Mesothelial cell of epicardium (in vitro differentiated cells): ENCODE results near the gene COL15A1. TPM values are rescaled to one million over a fixed set of nuclear protein-coding genes. Genes with fewer than 3 reads are reported as not detected.

ENCODE experiments used
- DNase-seq, 2 experiments: peaks; one replicate each; pipeline ENCODE4 v3.0.0; 2021; ENCODE audit warnings: low spot score in 2 of 2; ENCODE audit not compliant: unreplicated experiment in 2 of 2
- H3K27ac Mint-ChIP-seq: 2 replicates; pipeline ENCODE4 v1.8.0; 2021; ENCODE audit warnings: mixed read lengths
- H3K27me3 Mint-ChIP-seq: 2 replicates; pipeline ENCODE4 v1.8.0; 2021; ENCODE audit warnings: low read depth, mixed read lengths
- H3K36me3 Mint-ChIP-seq: 2 replicates; pipeline ENCODE4 v1.8.0; 2021; ENCODE audit warnings: mixed read lengths
- H3K4me1 Mint-ChIP-seq: 2 replicates; pipeline ENCODE4 v1.8.0; 2021; ENCODE audit warnings: mixed read lengths
- H3K4me3 Mint-ChIP-seq: 2 replicates; pipeline ENCODE4 v1.8.0; 2021; ENCODE audit warnings: mild to moderate bottlenecking, moderate library complexity, mixed read lengths
- H3K9me3 Mint-ChIP-seq: 2 replicates; pipeline ENCODE4 v1.8.0; 2021; ENCODE audit warnings: mixed read lengths
- CTCF ChIP-seq: fragments of 200-600 bp; sonication (generic); IDR thresholded peaks from one replicate; pipeline ENCODE4 v1.5.0; 2021; ENCODE audit warnings: antibody characterized with exemption; ENCODE audit not compliant: unreplicated experiment
- total RNA-seq: library from RNA; stranded (reverse); gene quantifications from 3 replicates; pipeline ENCODE4 v1.2.1, GENCODE V29; 2021

Gene COL15A1
- total RNA-seq, 1 donor from 2014 or later = 50.1 TPM

GRCh38 chr9:99073985-99074901 lies 130.5 kb downstream of the COL15A1 start:
- Mint-ChIP-seq H3K4me1 (peaks cover 6% of the 10 kb centered on the region), H3K9me3 (no peaks in the 10 kb centered on the region), H3K36me3 (no peaks in the 10 kb centered on the region), H3K4me3 (no peak overlapping the region), H3K27ac (no peak overlapping the region), H3K27me3 (peaks cover 6% of the 10 kb centered on the region)
- TF ChIP-seq CTCF = no peak
- no peak for DNase-seq

- no peaks in the 10 kb centered on the region for H3K9me3 Mint-ChIP-seq
- peaks cover 6% of the 10 kb centered on the region for H3K4me1 Mint-ChIP-seq
- peaks cover 6% of the 10 kb centered on the region for H3K27me3 Mint-ChIP-seq
- no peak overlapping the region for H3K27ac Mint-ChIP-seq
- H3K4me3 Mint-ChIP-seq = no peak overlapping the region
- no peak for TF ChIP-seq CTCF
- DNase-seq = no peak
- H3K36me3 Mint-ChIP-seq = no peaks in the 10 kb centered on the region
These were observed 131.2 kb downstream of the COL15A1 start for GRCh38 chr9:99074902-99075245.

GRCh38 chr9:99075246-99075912 lies 131.7 kb downstream of the COL15A1 start:
- Mint-ChIP-seq H3K27ac (no peak overlapping the region), H3K27me3 (peaks cover 6% of the 10 kb centered on the region), H3K36me3 (no peaks in the 10 kb centered on the region), H3K4me3 (no peak overlapping the region), H3K9me3 (no peaks in the 10 kb centered on the region), H3K4me1 (peaks cover 3% of the 10 kb centered on the region)
- no peak for TF ChIP-seq CTCF
- DNase-seq = no peak

- no peak for TF ChIP-seq CTCF
- Mint-ChIP-seq H3K4me3 (no peak overlapping the region), H3K36me3 (no peaks in the 10 kb centered on the region)
These were observed 132.3 kb downstream of the COL15A1 start for GRCh38 chr9:99076030-99076429.

GRCh38 chr9:99076483-99077171 lies 132.9 kb downstream of the COL15A1 start:
- Mint-ChIP-seq H3K4me3 (no peak overlapping the region), H3K27me3 (peaks cover 8% of the 10 kb centered on the region)

More at GRCh38 chr9:99076030-99076429, 132.3 kb downstream of the COL15A1 start:
- Mint-ChIP-seq H3K4me1 (no peaks in the 10 kb centered on the region), H3K9me3 (no peaks in the 10 kb centered on the region), H3K27ac (no peak overlapping the region), H3K27me3 (peaks cover 6% of the 10 kb centered on the region)
- DNase-seq = no peak

More at GRCh38 chr9:99076483-99077171, 132.9 kb downstream of the COL15A1 start:
- Mint-ChIP-seq H3K4me1 (no peaks in the 10 kb centered on the region), H3K27ac (no peak overlapping the region), H3K36me3 (no peaks in the 10 kb centered on the region), H3K9me3 (no peaks in the 10 kb centered on the region)
- no peak for TF ChIP-seq CTCF
- no peak for DNase-seq
